H1 (cell line): ENCODE data around the gene DNAJC6. TPM values are rescaled to one million over a fixed set of nuclear protein-coding genes. Genes with fewer than 3 reads are reported as not detected.

Experiments
- BRCA1 ChIP-seq: IDR thresholded peaks from 2 replicates; pipeline ENCODE4 v1.6.1; 2012; ENCODE audit warnings: low read depth, low read length, improper control_type of control experiment
- CBX5 ChIP-seq: fragments of 300-800, 300-1000 bp; sonication (generic); IDR thresholded peaks from 2 replicates; pipeline ENCODE4 v1.7.1; 2016; ENCODE audit warnings: antibody characterized with exemption, low read length, low read depth
- CHD1 ChIP-seq: IDR thresholded peaks from 2 replicates; pipeline ENCODE4 v1.6.1; 2012; ENCODE audit warnings: low read depth, low read length, improper control_type of control experiment
- GTF2F1 ChIP-seq: IDR thresholded peaks from 2 replicates; pipeline ENCODE4 v1.6.1; 2012; ENCODE audit warnings: low read depth, low read length, improper control_type of control experiment, borderline replicate concordance
- HDAC2 ChIP-seq, 2 experiments: fragments of 300-600 bp in 1 of 2; sonication (generic) in 1 of 2; IDR thresholded peaks; 2 replicates each; pipeline ENCODE4 v1.6.1; 2011 to 2012; ENCODE audit warnings: low read depth in 2 of 2, low read length in 2 of 2, mild to moderate bottlenecking in 2 of 2, moderate library complexity in 2 of 2, borderline replicate concordance in 1 of 2, inconsistent platforms in 1 of 2
- NANOG ChIP-seq: IDR thresholded peaks from 2 replicates; pipeline ENCODE4 v1.6.1; 2011; ENCODE audit warnings: low read length, low read depth, mild to moderate bottlenecking, inconsistent platforms; ENCODE audit not compliant: insufficient read depth, poor library complexity, severe bottlenecking
- PHF8 ChIP-seq: fragments of 200-600 bp; sonication (generic); conservative IDR thresholded peaks from 2 replicates; pipeline ENCODE4 v1.7.1; 2012; ENCODE audit warnings: low read depth, mild to moderate bottlenecking, inconsistent platforms, low read length, moderate library complexity
- RAD21 ChIP-seq, 2 experiments: IDR thresholded peaks in 1 of 2; conservative IDR thresholded peaks in 1 of 2; 2 replicates each; pipeline ENCODE4 v1.6.1; 2011; ENCODE audit warnings: low read depth in 2 of 2, low read length in 2 of 2, improper control_type of control experiment in 1 of 2, inconsistent platforms in 1 of 2, mild to moderate bottlenecking in 1 of 2, moderate library complexity in 1 of 2
- SIN3A ChIP-seq, 2 experiments: IDR thresholded peaks in 1 of 2; conservative IDR thresholded peaks in 1 of 2; 2 replicates each; pipeline ENCODE4 v1.6.1; 2011 to 2012; ENCODE audit warnings: low read length in 2 of 2, improper control_type of control experiment in 1 of 2, low read depth in 1 of 2, mild to moderate bottlenecking in 1 of 2
- SIX5 ChIP-seq: IDR thresholded peaks from 2 replicates; pipeline ENCODE4 v1.6.1; 2011; ENCODE audit warnings: mild to moderate bottlenecking, low read depth, low read length
- SP2 ChIP-seq: IDR thresholded peaks from 2 replicates; pipeline ENCODE4 v1.6.1; 2012; ENCODE audit warnings: mild to moderate bottlenecking, low read length, inconsistent platforms
- SRF ChIP-seq: IDR thresholded peaks from 2 replicates; pipeline ENCODE4 v1.6.1; 2011; ENCODE audit warnings: mild to moderate bottlenecking, low read depth, low read length, moderate library complexity
- TCF12 ChIP-seq: IDR thresholded peaks from 2 replicates; pipeline ENCODE4 v1.6.1; 2011; ENCODE audit warnings: low read depth, mild to moderate bottlenecking, low read length
- polyA plus RNA-seq, 7 experiments: library from polyadenylated mRNA; depleted of rRNA in 3 of 7; stranded (reverse) in 5 of 7; unstranded in 2 of 7; fragments of >200 nt in 5 of 7; fragments of 200-250 nt in 2 of 7; gene quantifications; 1 replicate in 5 of 7; 2 replicates in 1 of 7; 4 replicates in 1 of 7; pipeline versions ENCODE4 v1.2.1 to v1.2.3, GENCODE V29; 2011 to 2013; ENCODE audit warnings: missing spikeins in 2 of 7, mixed read lengths in 2 of 7
- total RNA-seq: library from RNA; stranded (reverse); fragmentation: NEBNext Ultra II Directional; extraction: Animal tissue kit (Norgen Biotek cat#: 25700); gene quantifications from 2 replicates; pipeline ENCODE4 v1.2.1, GENCODE V29; 2021
- TF ChIP-seq, protein P1 (sequence below): IDR thresholded peaks from 2 replicates; pipeline ENCODE4 v1.6.1; 2011; ENCODE audit warnings: low read depth, mild to moderate bottlenecking, low read length; ENCODE audit not compliant: insufficient read depth
- TF ChIP-seq, protein P2 (sequence below): IDR thresholded peaks from 2 replicates; pipeline ENCODE4 v1.6.1; 2012; ENCODE audit warnings: low read length, inconsistent platforms
- TF ChIP-seq, protein P3 (sequence below): IDR thresholded peaks from 2 replicates; pipeline ENCODE4 v1.6.1; 2011; ENCODE audit warnings: low read length, improper control_type of control experiment

Gene DNAJC6
- total and polyA plus RNA-seq, 2 of the 8 experiments (the other 6 are each of a cell fraction or from before 2014, with no cell fraction given) = 1.6 to 3.0 TPM

DNA sequence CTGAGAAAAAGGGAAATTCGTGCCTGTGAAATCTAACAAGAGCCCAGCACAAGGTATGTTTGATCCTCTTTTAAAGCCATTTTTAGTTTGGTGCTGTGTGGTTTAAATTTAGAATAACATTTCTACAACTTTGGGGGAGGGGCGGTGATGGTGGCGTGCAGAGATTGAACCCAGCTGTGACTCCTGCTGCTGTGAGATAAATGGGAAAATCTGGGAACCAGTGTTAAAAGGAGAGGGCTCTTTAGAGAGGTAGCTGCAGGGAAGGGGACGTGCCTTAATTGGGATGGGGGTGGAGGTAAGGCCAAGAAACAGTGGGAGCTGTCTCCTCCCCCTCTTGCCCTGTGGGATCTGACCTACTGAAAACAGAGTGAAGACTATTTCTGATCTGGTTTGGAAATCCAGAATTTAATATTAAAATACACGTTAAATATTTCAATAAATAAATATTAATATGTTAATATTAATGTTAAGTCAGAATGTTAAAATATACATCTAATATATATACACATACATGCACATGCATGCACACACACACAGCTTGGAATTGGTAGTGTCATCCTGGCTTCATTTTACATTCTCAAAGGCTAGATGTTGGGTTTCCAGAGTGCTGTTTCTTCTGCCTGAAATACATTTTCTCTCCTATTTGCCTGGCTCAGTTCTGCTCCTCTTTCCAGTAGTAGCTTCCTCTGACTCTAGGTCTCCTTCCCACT lies 30.1 kb upstream of the DNAJC6 start (continued):
- TF ChIP-seq SIN3A (conservative IDR thresholded peaks at IDR 0.05 in 1 of 2, IDR thresholded peaks at IDR 0.05 in 1 of 2; ENCODE audit: low read depth in 1 of 2, low read length in 2 of 2) (no peak; a peak in 1 of 4 replicates), CBX5 (no peak), HDAC2 (IDR thresholded peaks at IDR 0.05; ENCODE audit: borderline replicate concordance in 1 of 2, low read depth in 2 of 2, low read length in 2 of 2) (peak in 1 of 2 experiments; percentile 77; a peak in 1 of 4 replicates), SRF (no peak), BRCA1 (no peak), SP2 (no peak), SIX5 (no peak), TCF12 (0 out of 2 replicates have a peak, but pooled peaks have one; percentile 30), GTF2F1 (no peak), RAD21 (IDR thresholded peaks at IDR 0.05 in 1 of 2, conservative IDR thresholded peaks at IDR 0.05 in 1 of 2; ENCODE audit: low read depth in 2 of 2, low read length in 2 of 2) (no peak), PHF8 (no peak), CHD1 (no peak), NANOG (no peak)
- TF ChIP-seq, protein P1, sequence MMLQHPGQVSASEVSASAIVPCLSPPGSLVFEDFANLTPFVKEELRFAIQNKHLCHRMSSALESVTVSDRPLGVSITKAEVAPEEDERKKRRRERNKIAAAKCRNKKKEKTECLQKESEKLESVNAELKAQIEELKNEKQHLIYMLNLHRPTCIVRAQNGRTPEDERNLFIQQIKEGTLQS = no peak
- TF ChIP-seq, protein P2, sequence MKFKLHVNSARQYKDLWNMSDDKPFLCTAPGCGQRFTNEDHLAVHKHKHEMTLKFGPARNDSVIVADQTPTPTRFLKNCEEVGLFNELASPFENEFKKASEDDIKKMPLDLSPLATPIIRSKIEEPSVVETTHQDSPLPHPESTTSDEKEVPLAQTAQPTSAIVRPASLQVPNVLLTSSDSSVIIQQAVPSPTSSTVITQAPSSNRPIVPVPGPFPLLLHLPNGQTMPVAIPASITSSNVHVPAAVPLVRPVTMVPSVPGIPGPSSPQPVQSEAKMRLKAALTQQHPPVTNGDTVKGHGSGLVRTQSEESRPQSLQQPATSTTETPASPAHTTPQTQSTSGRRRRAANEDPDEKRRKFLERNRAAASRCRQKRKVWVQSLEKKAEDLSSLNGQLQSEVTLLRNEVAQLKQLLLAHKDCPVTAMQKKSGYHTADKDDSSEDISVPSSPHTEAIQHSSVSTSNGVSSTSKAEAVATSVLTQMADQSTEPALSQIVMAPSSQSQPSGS = 0 out of 2 replicates have a peak, but pooled peaks have one; percentile 43
- TF ChIP-seq, protein P3, sequence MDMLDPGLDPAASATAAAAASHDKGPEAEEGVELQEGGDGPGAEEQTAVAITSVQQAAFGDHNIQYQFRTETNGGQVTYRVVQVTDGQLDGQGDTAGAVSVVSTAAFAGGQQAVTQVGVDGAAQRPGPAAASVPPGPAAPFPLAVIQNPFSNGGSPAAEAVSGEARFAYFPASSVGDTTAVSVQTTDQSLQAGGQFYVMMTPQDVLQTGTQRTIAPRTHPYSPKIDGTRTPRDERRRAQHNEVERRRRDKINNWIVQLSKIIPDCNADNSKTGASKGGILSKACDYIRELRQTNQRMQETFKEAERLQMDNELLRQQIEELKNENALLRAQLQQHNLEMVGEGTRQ = no peak
